Upper lobe of left lung (tissue), 4 donors: ENCODE results near the gene CSTF1.

ENCODE experiments used
- POLR2AphosphoS5 ChIP-seq, 2 donors: sonication (generic); formaldehyde crosslinking; IDR thresholded peaks; one replicate each; pipeline ENCODE4 v1.5.1; 2017; ENCODE audit warnings: antibody characterized with exemption in 2 of 2
- TF ChIP-seq, protein P1 (sequence below), 6 experiments: fragments of 450-650 bp in 4 of 6; fragments of 200-600 bp in 2 of 6; sonication (generic) in 2 of 6; IDR thresholded peaks; one replicate each; pipeline ENCODE4 v1.5.1; 2016 to 2019; ENCODE audit warnings: antibody characterized with exemption in 6 of 6

DNA sequence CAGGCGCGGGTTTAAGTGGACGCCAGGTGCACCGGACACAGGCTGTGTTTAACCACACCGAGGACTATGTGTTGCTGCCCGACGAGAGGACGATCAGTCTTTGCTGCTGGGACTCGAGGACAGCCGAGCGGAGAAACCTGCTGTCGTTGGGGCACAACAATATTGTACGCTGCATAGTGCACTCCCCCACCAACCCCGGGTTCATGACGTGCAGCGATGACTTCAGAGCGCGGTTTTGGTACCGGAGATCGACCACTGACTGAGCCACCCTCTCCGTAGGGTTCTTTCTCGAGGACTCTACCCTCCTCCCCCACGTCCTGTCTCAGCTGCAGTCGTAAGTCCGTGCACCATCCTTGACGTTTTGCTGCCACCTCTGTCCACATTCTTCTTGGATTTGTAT is 11.0 kb downstream of the CSTF1 start:
- TF ChIP-seq, protein P1, sequence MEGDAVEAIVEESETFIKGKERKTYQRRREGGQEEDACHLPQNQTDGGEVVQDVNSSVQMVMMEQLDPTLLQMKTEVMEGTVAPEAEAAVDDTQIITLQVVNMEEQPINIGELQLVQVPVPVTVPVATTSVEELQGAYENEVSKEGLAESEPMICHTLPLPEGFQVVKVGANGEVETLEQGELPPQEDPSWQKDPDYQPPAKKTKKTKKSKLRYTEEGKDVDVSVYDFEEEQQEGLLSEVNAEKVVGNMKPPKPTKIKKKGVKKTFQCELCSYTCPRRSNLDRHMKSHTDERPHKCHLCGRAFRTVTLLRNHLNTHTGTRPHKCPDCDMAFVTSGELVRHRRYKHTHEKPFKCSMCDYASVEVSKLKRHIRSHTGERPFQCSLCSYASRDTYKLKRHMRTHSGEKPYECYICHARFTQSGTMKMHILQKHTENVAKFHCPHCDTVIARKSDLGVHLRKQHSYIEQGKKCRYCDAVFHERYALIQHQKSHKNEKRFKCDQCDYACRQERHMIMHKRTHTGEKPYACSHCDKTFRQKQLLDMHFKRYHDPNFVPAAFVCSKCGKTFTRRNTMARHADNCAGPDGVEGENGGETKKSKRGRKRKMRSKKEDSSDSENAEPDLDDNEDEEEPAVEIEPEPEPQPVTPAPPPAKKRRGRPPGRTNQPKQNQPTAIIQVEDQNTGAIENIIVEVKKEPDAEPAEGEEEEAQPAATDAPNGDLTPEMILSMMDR (IDR thresholded peaks at IDR 0.05) = no peak
- TF ChIP-seq POLR2AphosphoS5 (IDR thresholded peaks at IDR 0.05) = no peak
